H9 (cell line): ENCODE measurements around the gene SLC9A1. TPM values are rescaled to one million over a fixed set of nuclear protein-coding genes. Genes with fewer than 3 reads are reported as not detected.

Experiments used
- DNase-seq: peaks from one replicate; pipeline ENCODE4 v3.0.0-alpha.2; 2017
- H2AFZ ChIP-seq: one replicate; pipeline ENCODE4 v1.6.1; 2013; ENCODE audit warnings: mild to moderate bottlenecking, low read length, control low read depth, moderate library complexity
- H2AK5ac ChIP-seq: 2 replicates; pipeline ENCODE4 v1.6.1; 2013; ENCODE audit warnings: low read length, control low read depth, mixed read lengths; ENCODE audit not compliant: insufficient read length
- H2BK120ac ChIP-seq: one replicate; pipeline ENCODE4 v1.6.1; 2013; ENCODE audit warnings: low read depth, mild to moderate bottlenecking, low read length, control low read depth, inconsistent platforms; ENCODE audit not compliant: poor library complexity, severe bottlenecking
- H2BK12ac ChIP-seq: 2 replicates; pipeline ENCODE4 v1.6.1; 2013; ENCODE audit warnings: low read length, control low read depth, mixed read lengths, low read depth; ENCODE audit not compliant: insufficient read length
- H2BK15ac ChIP-seq: 2 replicates; pipeline ENCODE4 v1.6.1; 2013; ENCODE audit warnings: low read depth, low read length, control low read depth
- H2BK20ac ChIP-seq: one replicate; pipeline ENCODE4 v1.6.1; 2013; ENCODE audit warnings: low read depth, mild to moderate bottlenecking, low read length, control low read depth, inconsistent platforms; ENCODE audit not compliant: poor library complexity, severe bottlenecking
- H2BK5ac ChIP-seq: 2 replicates; pipeline ENCODE4 v1.6.1; 2013; ENCODE audit warnings: low read length, control low read depth, mixed read lengths; ENCODE audit not compliant: insufficient read length
- H3K14ac ChIP-seq: 2 replicates; pipeline ENCODE4 v1.6.1; 2013; ENCODE audit warnings: low read length, control low read depth; ENCODE audit not compliant: insufficient read depth
- H3K18ac ChIP-seq: 2 replicates; pipeline ENCODE4 v1.6.1; 2013; ENCODE audit warnings: low read depth, mild to moderate bottlenecking, mixed read lengths, low read length, control low read depth; ENCODE audit not compliant: insufficient read length
- H3K23ac ChIP-seq: 2 replicates; pipeline ENCODE4 v1.6.1; 2013; ENCODE audit warnings: low read length, control low read depth, mixed read lengths, low read depth; ENCODE audit not compliant: insufficient read length
- H3K23me2 ChIP-seq: 2 replicates; pipeline ENCODE4 v1.6.1; 2013; ENCODE audit warnings: low read depth, mild to moderate bottlenecking, mixed read lengths, low read length, control low read depth; ENCODE audit not compliant: insufficient read length, poor library complexity, severe bottlenecking
- H3K27ac ChIP-seq: 2 replicates; pipeline ENCODE4 v1.5.1; 2013; ENCODE audit warnings: low read length, control low read depth, mixed read lengths, low read depth; ENCODE audit not compliant: insufficient read length
- H3K27me3 ChIP-seq: 2 replicates; pipeline ENCODE4 v1.6.1; 2013; ENCODE audit warnings: low read length, control low read depth, inconsistent platforms; ENCODE audit not compliant: insufficient read depth
- H3K4ac ChIP-seq: 2 replicates; pipeline ENCODE4 v1.6.1; 2013; ENCODE audit warnings: low read depth, mild to moderate bottlenecking, control low read depth, inconsistent platforms, low read length, moderate library complexity
- H3K4me1 ChIP-seq: 2 replicates; pipeline ENCODE4 v1.6.1; 2013; ENCODE audit warnings: low read length, control low read depth, inconsistent platforms; ENCODE audit not compliant: insufficient read depth
- H3K4me2 ChIP-seq: 2 replicates; pipeline ENCODE4 v1.6.1; 2013; ENCODE audit warnings: low read length, control low read depth, mixed read lengths; ENCODE audit not compliant: insufficient read length, insufficient read depth
- H3K56ac ChIP-seq: 2 replicates; pipeline ENCODE4 v1.6.1; 2013; ENCODE audit warnings: low read depth, mild to moderate bottlenecking, mixed read lengths, low read length, control low read depth; ENCODE audit not compliant: insufficient read length
- H3K79me1 ChIP-seq: 2 replicates; pipeline ENCODE4 v1.6.1; 2013; ENCODE audit warnings: low read depth, mild to moderate bottlenecking, moderate library complexity, low read length, control low read depth, inconsistent platforms; ENCODE audit not compliant: insufficient read depth, poor library complexity, severe bottlenecking
- H3K79me2 ChIP-seq: 2 replicates; pipeline ENCODE4 v1.6.1; 2013; ENCODE audit warnings: low read length, control low read depth, inconsistent platforms; ENCODE audit not compliant: insufficient read depth
- H3K9ac ChIP-seq: 2 replicates; pipeline ENCODE4 v1.6.1; 2013; ENCODE audit warnings: low read length, control low read depth, mixed read lengths; ENCODE audit not compliant: insufficient read length; ENCODE audit errors: extremely low read depth
- H3K9me3 ChIP-seq: one replicate; pipeline ENCODE4 v1.6.1; 2013; ENCODE audit warnings: low read depth, low read length, inconsistent platforms; ENCODE audit not compliant: control insufficient read depth
- H3T11ph ChIP-seq: one replicate; pipeline ENCODE4 v1.6.1; 2013; ENCODE audit warnings: mild to moderate bottlenecking, low read length, control low read depth, inconsistent platforms
- H4K20me1 ChIP-seq: one replicate; pipeline ENCODE4 v1.6.1; 2013; ENCODE audit not compliant: control insufficient read depth, insufficient read length, insufficient read depth
- H4K5ac ChIP-seq: 2 replicates; pipeline ENCODE4 v1.6.1; 2013; ENCODE audit warnings: low read depth, mild to moderate bottlenecking, mixed read lengths, low read length, control low read depth; ENCODE audit not compliant: insufficient read length
- H4K8ac ChIP-seq: replicated peaks from 2 replicates; pipeline ENCODE4 v1.6.1; 2013; ENCODE audit warnings: low read length, control low read depth, mixed read lengths, low read depth; ENCODE audit not compliant: insufficient read length
- H4K91ac ChIP-seq: 2 replicates; pipeline ENCODE4 v1.6.1; 2013; ENCODE audit warnings: low read depth, mild to moderate bottlenecking, moderate library complexity, mixed read lengths, low read length, control low read depth; ENCODE audit not compliant: insufficient read length
- H3K27ac Mint-ChIP-seq, 3 experiments: 2 replicates in 2 of 3; 3 replicates in 1 of 3; pipeline ENCODE4 v1.8.0; 2020 to 2021; ENCODE audit warnings: mixed read lengths in 3 of 3, mild to moderate bottlenecking in 1 of 3, moderate library complexity in 1 of 3
- H3K27me3 Mint-ChIP-seq: 2 replicates; pipeline ENCODE4 v1.8.0; 2021; ENCODE audit warnings: low read depth, mild to moderate bottlenecking, moderate library complexity, mixed read lengths
- H3K36me3 Mint-ChIP-seq, 3 experiments: 2 replicates in 2 of 3; 3 replicates in 1 of 3; pipeline ENCODE4 v1.8.0; 2020 to 2021; ENCODE audit warnings: low read depth in 3 of 3, mixed read lengths in 3 of 3; ENCODE audit not compliant: insufficient read depth in 1 of 3
- H3K4me1 Mint-ChIP-seq, 2 experiments: 2 replicates each; pipeline ENCODE4 v1.8.0; 2020; ENCODE audit warnings: mixed read lengths in 2 of 2
- H3K4me3 Mint-ChIP-seq, 2 experiments: 2 replicates in 1 of 2; 3 replicates in 1 of 2; pipeline ENCODE4 v1.8.0; 2020 to 2021; ENCODE audit warnings: mild to moderate bottlenecking in 2 of 2, mixed read lengths in 2 of 2, moderate library complexity in 1 of 2
- H3K9me3 Mint-ChIP-seq, 2 experiments: 2 replicates in 1 of 2; 3 replicates in 1 of 2; pipeline ENCODE4 v1.8.0; 2020; ENCODE audit warnings: mild to moderate bottlenecking in 2 of 2, mixed read lengths in 2 of 2, moderate library complexity in 1 of 2
- WGBS: extraction: QIAGEN DNeasy Blood & Tissue Kit; methylation state at CpG from one replicate; pipeline ENCODE4 v1.1.7; 2013; ENCODE audit warnings: missing lambda C conversion rate, low lambda C conversion rate, mixed read lengths; ENCODE audit not compliant: insufficient read length; ENCODE audit errors: extremely low coverage; 5-methylcytosine and 5-hydroxymethylcytosine counted together
- total RNA-seq: library from RNA; stranded (reverse); gene quantifications from 2 replicates; pipeline ENCODE4 v1.2.1, GENCODE V29; 2021
- TF ChIP-seq, protein P1 (sequence below): fragments of 200-600 bp; sonication (generic); conservative IDR thresholded peaks from 3 replicates; pipeline ENCODE4 v1.8.0; 2021; ENCODE audit warnings: antibody characterized with exemption, mild to moderate bottlenecking

SLC9A1 gene
- total RNA-seq, 1 experiment from 2014 or later, result 20.8 TPM

- H4K91ac ChIP-seq, result no peak overlapping the region
- no peak overlapping the region for H3T11ph ChIP-seq
- peak overlapping the region in 1 of 3 experiments; percentile 72; a peak in 3 of 7 replicates for H3K27ac Mint-ChIP-seq
- TF ChIP-seq, protein P1, sequence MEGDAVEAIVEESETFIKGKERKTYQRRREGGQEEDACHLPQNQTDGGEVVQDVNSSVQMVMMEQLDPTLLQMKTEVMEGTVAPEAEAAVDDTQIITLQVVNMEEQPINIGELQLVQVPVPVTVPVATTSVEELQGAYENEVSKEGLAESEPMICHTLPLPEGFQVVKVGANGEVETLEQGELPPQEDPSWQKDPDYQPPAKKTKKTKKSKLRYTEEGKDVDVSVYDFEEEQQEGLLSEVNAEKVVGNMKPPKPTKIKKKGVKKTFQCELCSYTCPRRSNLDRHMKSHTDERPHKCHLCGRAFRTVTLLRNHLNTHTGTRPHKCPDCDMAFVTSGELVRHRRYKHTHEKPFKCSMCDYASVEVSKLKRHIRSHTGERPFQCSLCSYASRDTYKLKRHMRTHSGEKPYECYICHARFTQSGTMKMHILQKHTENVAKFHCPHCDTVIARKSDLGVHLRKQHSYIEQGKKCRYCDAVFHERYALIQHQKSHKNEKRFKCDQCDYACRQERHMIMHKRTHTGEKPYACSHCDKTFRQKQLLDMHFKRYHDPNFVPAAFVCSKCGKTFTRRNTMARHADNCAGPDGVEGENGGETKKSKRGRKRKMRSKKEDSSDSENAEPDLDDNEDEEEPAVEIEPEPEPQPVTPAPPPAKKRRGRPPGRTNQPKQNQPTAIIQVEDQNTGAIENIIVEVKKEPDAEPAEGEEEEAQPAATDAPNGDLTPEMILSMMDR, result no peak
- H4K20me1 ChIP-seq, result no peaks in the 10 kb centered on the region
- no peaks in the 10 kb centered on the region for H3K9me3 ChIP-seq
- H3K4me3 Mint-ChIP-seq, result no peak overlapping the region
- H2BK15ac ChIP-seq, result no peak overlapping the region
- H3K36me3 Mint-ChIP-seq, result peaks cover 2 to 9% (median 6%) of the 10 kb centered on the region in 3 experiments; a peak in 3 of 7 replicates
- H3K9ac ChIP-seq, result no peak overlapping the region
- no peak overlapping the region for H2AFZ ChIP-seq
- no peak overlapping the region for H2BK20ac ChIP-seq
- DNase-seq, result no peak
- no peak overlapping the region for H3K56ac ChIP-seq
- no peak overlapping the region for H2BK12ac ChIP-seq
- H3K79me2 ChIP-seq, result no peaks in the 10 kb centered on the region; the same call in 1 of the 2 replicates
- peaks cover 2% of the 10 kb centered on the region for H3K23me2 ChIP-seq
- no peaks in the 10 kb centered on the region for H3K4me1 ChIP-seq
- H4K5ac ChIP-seq, result no peak overlapping the region
- peaks cover 4% of the 10 kb centered on the region for H3K79me1 ChIP-seq
- H3K27me3 Mint-ChIP-seq, result no peaks in the 10 kb centered on the region
- H3K4ac ChIP-seq, result no peak overlapping the region
- H3K27ac ChIP-seq, result no peak overlapping the region
- no peak overlapping the region for H2AK5ac ChIP-seq
- H3K14ac ChIP-seq, result no peak overlapping the region
- H3K23ac ChIP-seq, result no peak overlapping the region
- 0 out of 5 replicates have a peak, but pooled peaks cover 0 to 3% of the 10 kb centered on the region in 2 experiments for H3K9me3 Mint-ChIP-seq
- no peak overlapping the region for H2BK5ac ChIP-seq
- no peak overlapping the region for H4K8ac ChIP-seq
- H3K18ac ChIP-seq, result no peak overlapping the region
- no peak overlapping the region for H2BK120ac ChIP-seq
- no peak overlapping the region for H3K4me2 ChIP-seq
- H3K27me3 ChIP-seq, result no peaks in the 10 kb centered on the region
- peaks cover 31 to 40% of the 10 kb centered on the region in 2 experiments for H3K4me1 Mint-ChIP-seq
- no CpG with 5 or more reads among the region's 2 CpGs for WGBS
Observed at GRCh38 chr1:27148591-27148990, 6.3 kb downstream of the SLC9A1 start.
